ENCODE data around the gene CTSH.

Gene CTSH

GRCh38 chr15:78927077-78927790 lies 17.6 kb downstream of the CTSH start:
- H3K4me3 ChIP-seq (ENCODE audit: low read length): no peak overlapping the region
- no peak for DNase-seq (ENCODE audit: low read depth, low spot score)

DNA sequence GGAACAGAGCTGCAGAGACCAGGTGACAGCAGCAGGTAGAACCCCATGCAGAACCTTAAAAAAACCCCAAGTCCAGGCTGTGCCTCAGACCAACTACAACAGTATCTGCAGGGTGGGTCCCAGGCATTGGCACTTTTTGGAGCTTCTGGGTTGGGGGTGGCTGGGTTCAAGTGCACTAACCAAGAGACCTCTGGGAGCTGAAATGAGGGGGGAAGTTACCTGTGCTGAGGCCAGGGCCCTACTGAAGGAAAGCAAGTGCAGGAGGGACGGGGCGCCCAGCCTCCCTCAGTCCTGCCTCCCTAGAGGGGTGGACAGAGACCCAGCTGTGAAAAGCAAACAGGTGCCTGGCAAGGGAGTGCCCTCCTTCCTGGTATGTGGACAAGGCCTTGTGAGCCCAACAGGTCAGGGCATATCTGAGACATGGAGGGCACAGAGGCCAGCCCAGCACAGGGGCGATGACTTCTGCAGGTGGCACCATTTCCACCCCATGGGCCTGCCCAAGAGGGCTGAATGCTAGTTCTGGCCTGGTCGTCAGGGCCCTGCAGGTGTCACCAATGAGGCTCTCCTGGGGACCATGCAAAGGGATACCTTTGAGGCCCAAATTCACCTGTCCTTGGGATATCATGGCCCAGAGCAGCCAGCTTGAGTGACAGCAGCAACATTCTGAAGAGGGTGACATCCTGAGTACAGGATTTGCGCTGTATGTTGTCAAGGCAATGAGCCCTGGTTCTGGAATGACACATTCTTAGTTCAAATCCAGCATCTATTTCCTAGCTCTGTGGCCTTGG lies 18.7 kb downstream of the CTSH start:
- DNase-seq (ENCODE audit: low read depth, low spot score): no peak
- H3K4me3 ChIP-seq (ENCODE audit: low read length): no peak overlapping the region

DNA sequence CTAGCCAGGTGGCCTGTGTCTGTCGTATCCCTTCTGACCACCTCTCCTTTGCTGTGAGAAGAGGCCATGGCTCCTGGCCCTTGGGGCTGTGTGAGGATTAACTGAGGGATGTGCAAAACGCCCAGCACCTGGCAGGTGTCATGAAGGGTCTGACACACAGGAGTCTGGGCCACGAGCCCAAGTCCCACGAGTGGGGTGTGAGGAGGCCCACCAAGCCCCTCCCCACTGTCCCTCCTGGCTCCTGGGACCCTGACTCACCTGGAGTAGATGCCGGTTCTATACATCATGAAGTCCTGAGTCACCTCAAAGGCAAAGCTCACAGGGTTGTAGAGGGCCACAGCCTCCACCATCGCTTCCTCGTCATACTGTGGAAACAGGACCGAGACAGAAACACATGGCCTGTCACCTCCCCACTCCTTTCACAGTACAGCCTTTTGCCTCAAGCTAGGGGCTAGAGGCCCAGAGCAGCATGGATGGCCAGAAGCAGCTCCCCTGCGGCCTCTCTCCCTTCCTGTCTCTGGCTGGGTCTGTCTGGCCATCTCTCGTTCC lies 19.7 kb downstream of the CTSH start:
- no peak overlapping the region for H3K4me3 ChIP-seq (ENCODE audit: low read length)
- no peak for DNase-seq (ENCODE audit: low read depth, low spot score)

DNA sequence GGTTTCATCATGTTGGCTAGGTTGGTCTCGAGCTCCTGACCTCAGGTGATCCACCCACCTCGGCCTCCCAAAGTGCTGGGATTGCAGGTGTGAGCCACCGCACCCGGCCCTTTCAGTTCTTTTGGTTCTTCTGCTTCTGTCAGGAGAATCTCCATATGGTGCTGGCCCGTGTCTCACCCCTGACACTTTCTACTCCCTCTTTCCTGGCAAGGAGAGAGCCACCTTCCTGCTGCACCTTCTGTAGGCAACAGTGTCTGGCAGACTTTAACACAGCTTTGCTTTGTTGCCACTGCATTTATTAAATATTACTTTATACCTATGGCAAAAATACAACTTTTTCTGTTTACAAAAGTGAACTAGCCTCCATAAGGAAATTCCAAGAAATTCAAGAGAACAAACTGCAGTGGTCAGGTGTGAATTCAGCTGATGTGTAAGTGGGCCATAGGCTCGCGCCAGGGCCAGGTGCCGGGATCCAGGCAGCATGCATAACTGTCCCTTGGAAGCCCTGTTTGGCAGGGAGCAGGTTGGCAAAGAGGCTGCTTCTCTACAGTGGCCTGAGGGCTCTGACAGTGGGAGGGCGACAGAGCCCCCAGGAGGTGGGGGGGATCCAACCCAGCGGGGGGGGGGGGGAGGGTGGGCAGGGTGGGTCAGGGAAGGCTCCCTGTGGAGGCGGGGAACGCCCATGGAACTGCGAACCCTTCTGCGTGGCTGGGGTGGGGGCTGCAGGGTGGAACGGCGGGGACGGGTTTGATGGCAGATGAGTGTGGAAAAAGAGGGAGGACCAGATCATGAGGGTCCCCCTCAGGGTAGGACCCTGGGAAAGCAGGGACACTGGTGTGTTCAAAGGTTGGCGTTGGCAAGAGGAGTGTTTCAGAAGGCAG lies 21.1 kb downstream of the CTSH start:
- no peak for DNase-seq (ENCODE audit: low read depth, low spot score)
- no peak overlapping the region for H3K4me3 ChIP-seq (ENCODE audit: low read length)

DNA sequence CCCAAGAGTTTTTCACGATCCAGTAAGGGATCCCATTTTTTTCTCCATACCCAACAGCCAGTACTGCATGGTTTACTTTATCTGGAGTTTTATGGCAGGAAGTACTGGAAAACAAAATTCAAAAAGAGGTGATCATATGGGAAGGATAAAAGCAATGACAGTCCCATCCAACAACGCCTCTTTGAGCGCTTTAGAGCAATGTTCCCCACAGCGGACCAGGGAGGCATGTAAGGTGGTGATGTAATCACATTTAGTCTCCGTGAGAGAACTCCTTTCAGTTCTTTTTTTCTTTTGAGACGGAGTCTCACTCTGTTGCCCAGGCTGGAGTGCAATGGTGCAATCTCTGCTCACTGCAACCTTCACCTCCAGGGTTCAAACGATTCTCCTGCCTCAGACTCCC lies 21.8 kb downstream of the CTSH start:
- H3K4me3 ChIP-seq (ENCODE audit: low read length): no peak overlapping the region
- no peak for DNase-seq (ENCODE audit: low read depth, low spot score)

DNA sequence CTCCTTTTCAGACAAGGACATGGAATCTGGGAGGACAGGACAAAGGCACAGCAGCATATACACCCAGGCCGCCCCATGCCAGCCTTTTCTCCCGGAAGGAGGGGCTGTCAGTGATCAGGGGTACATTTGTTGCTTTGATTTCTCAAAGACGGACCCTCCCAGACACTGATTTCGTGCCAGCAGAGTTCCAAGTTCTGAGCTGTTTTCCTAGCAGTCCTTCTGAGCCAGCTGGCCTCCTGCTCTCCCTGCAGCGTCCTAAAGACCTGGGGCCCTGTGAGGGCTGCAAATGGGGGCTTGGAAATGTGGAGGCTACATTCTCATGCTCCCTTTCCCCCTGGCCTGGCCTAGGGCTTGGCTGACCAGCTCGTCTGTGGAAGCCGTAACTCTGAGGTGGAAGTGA lies 22.3 kb downstream of the CTSH start:
- H3K4me3 ChIP-seq (ENCODE audit: low read length): no peak overlapping the region
- DNase-seq (ENCODE audit: low read depth, low spot score): no peak

DNA sequence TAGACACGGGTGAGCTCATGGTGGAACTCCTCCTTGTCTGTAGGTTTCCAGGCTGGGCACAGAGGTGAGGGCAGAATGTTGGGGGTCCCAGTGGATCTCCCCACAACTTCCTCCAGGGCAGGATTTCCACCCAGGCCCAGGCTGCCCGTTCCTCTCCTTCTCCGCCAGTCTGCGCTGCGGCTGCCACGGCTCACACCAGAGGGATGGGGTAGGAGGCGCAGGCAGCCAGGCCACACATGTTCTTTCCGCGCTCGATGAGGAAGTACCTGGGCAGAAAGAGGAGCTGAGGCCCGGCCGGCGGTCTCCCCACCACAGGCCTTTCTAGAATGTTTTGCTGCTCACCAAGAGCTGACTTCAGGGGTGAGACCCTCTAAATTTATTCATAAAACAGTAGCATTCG lies 22.9 kb downstream of the CTSH start:
- no peak for DNase-seq (ENCODE audit: low read depth, low spot score)
- H3K4me3 ChIP-seq (ENCODE audit: low read length): no peak overlapping the region

GRCh38 chr15:78921517-78921916 lies 23.3 kb downstream of the CTSH start:
- no peak for DNase-seq (ENCODE audit: low read depth, low spot score)
- no peak overlapping the region for H3K4me3 ChIP-seq (ENCODE audit: low read length)

DNA sequence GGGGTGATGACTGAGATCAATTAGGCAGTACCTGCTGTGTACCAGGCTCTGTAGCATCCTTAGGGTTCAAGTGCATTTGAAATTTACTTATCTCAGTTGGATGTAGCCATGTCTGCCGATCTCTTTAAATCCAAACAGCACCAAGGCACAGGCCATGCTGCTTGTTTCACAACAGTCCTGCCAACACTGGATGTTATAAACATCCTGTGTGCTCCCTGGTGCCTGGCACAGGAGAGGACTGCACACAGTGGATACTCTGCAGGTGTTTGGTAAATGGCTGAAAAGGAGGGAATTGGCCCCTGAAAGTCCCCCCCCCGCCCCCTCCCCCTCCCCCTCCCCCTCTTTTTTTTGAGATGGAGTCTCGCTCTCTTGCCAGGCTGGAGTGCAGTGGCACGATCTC lies 27.0 kb downstream of the CTSH start:
- DNase-seq (ENCODE audit: low read depth, low spot score): no peak
- no peak overlapping the region for H3K4me3 ChIP-seq (ENCODE audit: low read length)

- no peak for DNase-seq (ENCODE audit: low read depth, low spot score)
- no peak overlapping the region for H3K4me3 ChIP-seq (ENCODE audit: low read length)
Measured at GRCh38 chr15:78916088-78916487, 28.8 kb downstream of the CTSH start.

- DNase-seq (ENCODE audit: low read depth, low spot score): no peak
- no peak overlapping the region for H3K4me3 ChIP-seq (ENCODE audit: low read length)
Measured at GRCh38 chr15:78915341-78916087, 29.3 kb downstream of the CTSH start.

GRCh38 chr15:78914027-78914764 lies 30.6 kb downstream of the CTSH start:
- H3K4me3 ChIP-seq (ENCODE audit: low read length): no peak overlapping the region
- no peak for DNase-seq (ENCODE audit: low read depth, low spot score)

DNA sequence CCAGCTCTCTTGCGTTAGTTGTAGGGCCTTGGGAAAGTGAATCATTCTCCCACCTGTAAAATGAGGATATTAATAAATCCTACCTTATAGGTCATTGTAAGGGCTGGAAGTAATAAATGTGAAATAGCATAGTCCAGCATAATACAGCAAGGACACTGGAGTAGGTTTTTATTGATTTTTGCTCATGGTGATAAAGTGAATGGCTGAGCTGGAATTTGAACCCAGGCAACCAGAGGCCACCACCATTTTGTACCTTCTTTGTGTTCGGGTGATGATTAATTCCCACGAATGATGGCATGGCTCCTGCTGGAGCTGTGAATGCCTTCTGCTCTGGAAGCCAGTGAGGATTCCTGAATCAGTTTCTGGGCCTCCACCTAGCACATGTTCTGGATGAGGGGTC lies 31.8 kb downstream of the CTSH start:
- no peak overlapping the region for H3K4me3 ChIP-seq (ENCODE audit: low read length)
- DNase-seq (ENCODE audit: low read depth, low spot score): no peak

DNA sequence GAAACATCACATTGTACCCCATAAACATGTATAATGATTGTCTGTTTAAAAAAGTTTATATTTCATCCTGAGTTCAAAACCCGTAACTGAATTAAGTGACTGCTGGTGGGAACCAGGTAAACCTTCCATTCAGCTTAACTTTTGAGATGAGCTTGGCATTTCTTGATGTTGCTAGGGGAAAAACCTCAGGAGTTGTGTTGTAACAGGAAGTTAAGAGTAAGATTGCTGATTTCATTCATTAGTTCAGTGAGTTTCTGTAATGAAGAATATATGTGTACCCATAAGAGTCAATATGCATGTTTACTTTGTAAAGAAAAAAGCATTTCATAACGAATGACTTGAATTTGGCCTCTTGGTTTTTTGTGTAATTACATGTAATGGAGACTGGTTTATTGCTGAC lies 32.5 kb downstream of the CTSH start:
- no peak for DNase-seq (ENCODE audit: low read depth, low spot score)
- no peak overlapping the region for H3K4me3 ChIP-seq (ENCODE audit: low read length)

- no peak overlapping the region for H3K4me3 ChIP-seq (ENCODE audit: low read length)
- DNase-seq (ENCODE audit: low read depth, low spot score): no peak
Measured at GRCh38 chr15:78910271-78910670, 34.6 kb downstream of the CTSH start.

DNA sequence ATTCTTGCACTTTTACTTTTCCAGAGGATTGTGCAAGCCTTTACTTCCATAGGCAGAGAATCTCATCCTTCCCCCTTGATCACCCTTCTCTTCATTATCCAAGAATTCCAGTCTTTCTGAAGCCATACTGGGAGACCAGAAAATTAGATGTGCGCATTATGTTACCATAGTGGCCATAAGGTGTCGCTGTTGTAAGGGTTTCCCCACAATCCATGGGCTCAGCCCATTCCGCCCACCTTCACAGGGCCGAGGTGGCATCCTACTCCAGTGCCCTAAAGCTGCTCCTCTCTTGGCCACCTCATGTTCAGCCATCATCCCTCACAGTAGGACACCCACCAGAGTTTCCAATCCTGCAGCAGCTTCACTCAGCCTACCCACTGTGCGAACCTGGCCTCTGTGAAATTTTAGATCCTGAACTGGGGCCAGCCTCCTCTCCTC lies 35.0 kb downstream of the CTSH start:
- peak; percentile 15 for DNase-seq (ENCODE audit: low read depth, low spot score)
- no peak overlapping the region for H3K4me3 ChIP-seq (ENCODE audit: low read length)

DNA sequence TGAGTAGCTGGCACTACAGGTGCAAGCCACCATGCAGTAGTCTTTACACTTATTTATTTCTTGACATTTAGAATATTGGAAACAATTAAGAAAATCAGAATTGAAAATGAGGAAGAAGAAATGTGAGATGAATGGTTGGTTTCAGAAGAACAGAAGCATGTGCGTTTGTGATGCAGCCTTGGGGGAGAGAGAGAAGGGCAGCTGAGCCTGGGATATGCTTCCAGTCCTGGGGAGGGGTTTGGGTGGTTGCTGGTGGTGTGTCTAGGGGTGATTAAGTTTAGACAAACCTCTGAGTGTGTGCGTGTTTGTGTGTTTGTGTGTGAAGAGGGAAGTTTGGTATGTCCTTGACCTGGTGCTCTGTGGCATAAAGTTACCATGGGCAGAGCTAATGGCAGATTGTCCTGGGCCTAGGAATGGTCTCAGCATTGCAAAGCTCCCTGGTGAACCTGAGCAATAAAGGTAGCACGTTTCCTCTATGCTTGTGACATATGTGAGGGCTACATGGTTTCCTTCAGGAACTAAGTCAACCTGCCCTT lies 35.6 kb downstream of the CTSH start:
- H3K4me3 ChIP-seq (ENCODE audit: low read length): no peak overlapping the region
- DNase-seq (ENCODE audit: low read depth, low spot score): no peak

GRCh38 chr15:78907577-78907976 lies 37.3 kb downstream of the CTSH start:
- DNase-seq (ENCODE audit: low read depth, low spot score): peak; percentile 27
- H3K4me3 ChIP-seq (ENCODE audit: low read length): no peak overlapping the region
